PC-9 (cell line): ENCODE data around the gene CAMK2N1.

Experiments
- CTCF ChIP-seq: fragments of 200-600 bp; sonication (generic); conservative IDR thresholded peaks from 2 replicates; pipeline ENCODE4 v1.6.1; 2017; ENCODE audit warnings: mixed run types, antibody characterized with exemption, mild to moderate bottlenecking, moderate library complexity
- EZH2 ChIP-seq: fragments of 200-600 bp; sonication (generic); IDR thresholded peaks from 2 replicates; pipeline ENCODE4 v1.8.0; 2017; ENCODE audit warnings: antibody characterized with exemption, low read depth

GRCh38 chr1:20486457-20487235, 636 bp upstream of the CAMK2N1 start:
- no peak for TF ChIP-seq CTCF
- TF ChIP-seq EZH2: no peak
